ACC112 (cell line): ENCODE measurements around the gene HOXA7.
A peak's percentile ranks its signal among the peaks of the same experiment; 100 is the strongest.

Experiments used
- H2AFZ ChIP-seq: fragments of 200-600 bp; sonication (generic); one replicate; pipeline ENCODE4 v1.6.0; 2017; ENCODE audit warnings: antibody characterized with exemption, low read length; ENCODE audit not compliant: unreplicated experiment
- H3K27ac ChIP-seq: fragments of 200-600 bp; sonication (generic); 2 replicates; pipeline ENCODE4 v1.5.1; 2014; ENCODE audit warnings: low read depth, mild to moderate bottlenecking, antibody characterized with exemption, low read length, moderate library complexity
- H3K27me3 ChIP-seq: fragments of 200-600 bp; sonication (generic); 2 replicates; pipeline ENCODE4 v1.6.1; 2014; ENCODE audit warnings: mild to moderate bottlenecking, antibody characterized with exemption, low read length, moderate library complexity, mixed read lengths; ENCODE audit not compliant: insufficient read depth
- H3K36me3 ChIP-seq: fragments of 200-600 bp; sonication (generic); 2 replicates; pipeline ENCODE4 v1.6.1; 2016; ENCODE audit warnings: mild to moderate bottlenecking, antibody characterized with exemption, low read length, moderate library complexity, mixed read lengths; ENCODE audit not compliant: insufficient read depth
- H3K4me1 ChIP-seq: fragments of 200-600 bp; sonication (generic); one replicate; pipeline ENCODE4 v1.6.1; 2016; ENCODE audit warnings: low read length, mixed read lengths; ENCODE audit not compliant: insufficient read depth, unreplicated experiment, control insufficient read depth
- H3K4me3 ChIP-seq: fragments of 200-600 bp; sonication (generic); 2 replicates; pipeline ENCODE4 v1.5.1; 2014; ENCODE audit warnings: mild to moderate bottlenecking, low read depth, low read length
- H3K79me2 ChIP-seq: fragments of 200-600 bp; sonication (generic); one replicate; pipeline ENCODE4 v1.6.0; 2016; ENCODE audit warnings: low read length; ENCODE audit not compliant: control insufficient read depth, unreplicated experiment, insufficient read depth

HOXA7 gene

DNA sequence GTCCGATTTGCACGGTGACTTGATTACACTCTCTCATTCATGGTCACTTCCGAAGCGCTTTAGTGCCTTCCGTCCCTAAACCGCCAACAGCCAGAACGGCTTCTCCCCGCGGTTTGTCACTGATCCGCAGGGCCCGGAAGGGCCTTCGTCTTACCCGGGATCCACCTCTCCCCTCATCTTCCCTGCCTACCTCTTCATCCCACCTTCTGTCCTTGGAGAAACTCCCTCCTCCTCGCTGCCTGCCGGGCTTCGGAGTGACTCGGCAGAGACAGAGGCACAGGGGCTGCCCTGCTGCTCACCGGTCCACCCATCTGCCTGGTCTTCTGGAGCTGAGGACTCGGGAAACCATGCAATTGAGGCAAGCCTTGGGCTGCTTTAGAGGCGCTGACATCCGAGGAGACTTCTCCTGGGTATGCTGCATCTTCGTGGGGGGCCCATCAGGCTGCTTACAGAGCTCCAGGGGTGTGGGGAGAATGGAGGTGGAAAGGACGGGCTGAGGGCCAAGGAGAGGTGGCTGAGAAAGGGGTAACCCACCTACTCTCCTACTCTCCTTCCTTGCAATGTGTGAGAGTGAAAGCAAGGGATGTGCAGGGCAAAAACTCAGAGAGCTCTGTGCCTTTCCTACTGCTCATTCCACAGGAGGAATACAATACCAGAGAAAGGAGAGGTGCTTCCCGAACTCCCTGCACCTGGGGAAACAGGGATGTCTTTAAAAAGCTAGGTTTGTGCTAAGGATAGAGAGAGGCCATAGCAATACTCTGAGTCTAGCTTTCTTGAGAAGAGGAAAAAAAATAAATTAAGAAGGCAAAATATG lies 29.6 kb upstream of the HOXA7 start:
- Histone ChIP-seq H3K4me3 (no peak overlapping the region), H3K36me3 (no peaks in the 10 kb centered on the region), H3K4me1 (no peaks in the 10 kb centered on the region), H3K27me3 (peaks cover 93% of the 10 kb centered on the region), H3K79me2 (no peaks in the 10 kb centered on the region), H2AFZ (no peak overlapping the region), H3K27ac (no peak overlapping the region)

DNA sequence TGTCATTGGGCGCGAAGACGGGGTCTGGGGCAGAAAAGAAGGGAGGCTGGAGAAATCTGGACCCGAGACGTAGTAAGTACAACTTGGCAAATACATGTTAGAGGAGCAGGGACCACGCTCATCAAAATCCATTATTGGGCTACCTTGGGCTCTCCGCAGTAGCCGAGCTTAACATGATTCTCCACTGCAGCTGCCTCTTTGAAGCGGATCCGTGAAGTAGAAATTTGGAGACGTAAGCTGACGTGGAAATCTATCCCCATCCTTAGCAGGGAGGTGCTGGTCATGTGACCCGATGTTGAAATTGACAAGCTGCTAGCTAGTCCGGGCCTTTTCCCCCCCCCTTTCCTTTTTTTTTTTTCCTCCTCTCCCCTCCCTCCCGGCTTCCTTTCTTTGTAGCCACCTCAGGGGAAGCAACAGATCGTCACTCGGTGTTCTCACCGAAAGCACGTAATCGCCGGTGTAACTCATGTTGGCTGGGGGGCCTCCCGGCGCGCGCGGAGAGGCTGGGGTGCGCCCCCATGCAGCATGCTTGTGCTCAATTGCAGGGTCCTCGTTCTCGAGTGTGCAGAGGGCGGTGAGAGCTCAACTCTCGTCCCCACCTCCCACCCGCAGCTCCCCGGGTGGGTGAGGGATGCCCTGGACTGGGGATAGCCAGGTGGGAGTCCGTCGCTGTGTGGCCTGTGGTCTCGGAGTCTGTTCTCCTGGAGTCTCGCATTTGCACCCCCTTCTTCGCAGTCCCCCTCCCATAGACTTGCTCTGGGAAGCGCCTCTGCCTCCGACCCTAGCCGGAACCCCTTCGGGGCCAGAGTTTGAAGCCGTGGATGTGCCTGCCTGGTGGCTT lies 28.8 kb upstream of the HOXA7 start, which contains the start of gene HOXA11:
Gene HOXA11, minus strand, starts transcription at position 220 of the 841 bp plus-strand sequence. Its CDS starts 88 bp downstream, at position 132.
- H3K4me3 ChIP-seq: peak within 1 kb of the TSS; percentile 78

DNA sequence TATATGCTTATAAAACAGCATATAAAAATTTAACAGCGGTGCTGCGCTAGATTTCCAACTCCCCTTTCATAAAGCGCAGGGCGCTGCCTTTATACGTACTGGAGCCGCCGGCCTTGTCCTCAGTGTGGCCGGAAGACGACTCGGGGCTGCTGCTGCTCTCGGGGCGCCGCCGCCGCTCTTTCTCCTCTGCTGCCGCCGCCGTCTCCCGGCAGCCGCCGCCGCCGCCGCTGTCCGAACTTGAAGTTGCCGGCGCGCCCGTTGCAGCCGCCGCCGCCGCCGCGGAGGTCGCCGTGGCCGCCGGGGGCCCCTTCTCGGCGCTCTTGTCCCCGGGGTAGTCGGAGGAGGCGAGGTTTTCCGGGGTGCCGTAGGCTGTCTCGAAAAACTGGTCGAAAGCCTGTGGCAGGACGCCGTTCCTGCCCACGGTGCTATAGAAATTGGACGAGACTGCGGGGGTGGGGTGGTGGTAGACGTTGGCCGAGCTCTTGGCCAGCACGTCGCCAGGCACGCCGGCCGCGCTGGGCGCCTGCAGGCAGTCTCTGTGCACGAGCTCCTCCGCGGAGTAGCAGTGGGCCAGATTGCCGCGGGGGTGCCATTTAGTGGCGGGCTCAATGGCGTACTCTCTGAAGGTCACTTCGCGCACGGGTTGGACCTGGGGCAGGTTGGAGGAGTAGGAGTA lies 28.0 kb upstream of the HOXA7 start:
- Histone ChIP-seq H3K79me2 (no peaks in the 10 kb centered on the region), H3K36me3 (no peaks in the 10 kb centered on the region), H3K4me1 (peaks cover 2% of the 10 kb centered on the region), H3K4me3 (peak overlapping the region; percentile 78), H3K27me3 (peaks cover 90% of the 10 kb centered on the region), H2AFZ (peak overlapping the region; percentile 84), H3K27ac (no peak overlapping the region)

More for the DNA sequence above, 28.8 kb upstream of the HOXA7 start, which contains the start of gene HOXA11:
- H3K27me3 ChIP-seq: peaks cover 91% of the 10 kb centered on the region
- H3K79me2 ChIP-seq: no peaks in the 10 kb centered on the region
- no peaks in the 10 kb centered on the region for H3K4me1 ChIP-seq
- H2AFZ ChIP-seq: peak within 1 kb of the TSS; percentile 84
- H3K36me3 ChIP-seq: no peaks in the 10 kb centered on the region
- H3K27ac ChIP-seq: no peak within 1 kb of the TSS

DNA sequence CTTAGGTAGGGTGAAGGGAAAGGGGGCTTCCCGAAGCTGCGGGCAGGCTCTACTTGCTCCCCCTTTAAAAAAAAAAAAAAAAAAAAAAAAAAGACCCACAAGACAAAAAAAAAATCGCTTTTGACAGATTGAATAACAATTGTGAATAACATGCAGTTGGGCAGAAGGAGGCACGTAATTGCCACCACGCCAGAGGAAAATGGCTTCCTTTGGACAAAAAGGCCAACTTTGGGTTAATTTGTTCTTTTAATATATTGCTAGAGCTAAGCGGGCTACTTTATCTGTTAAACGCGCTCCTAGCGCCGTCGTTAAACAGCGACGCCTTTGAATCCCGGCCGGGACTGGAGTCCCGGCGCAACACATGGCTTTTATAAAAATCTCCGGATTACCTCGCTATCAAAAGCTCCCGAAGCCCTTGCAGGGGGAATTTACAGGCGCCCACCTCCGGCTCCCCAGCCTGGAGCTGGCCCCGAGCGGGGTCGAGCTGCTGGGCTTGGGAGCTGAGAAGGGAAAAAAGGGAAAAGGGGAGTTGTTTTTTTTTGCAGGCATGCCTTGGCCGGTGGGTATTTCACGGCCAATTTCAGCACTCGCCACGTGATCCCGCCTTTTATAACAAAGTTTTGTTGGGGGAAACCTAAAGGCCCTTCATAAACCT lies 27.3 kb upstream of the HOXA7 start:
- no peaks in the 10 kb centered on the region for H3K79me2 ChIP-seq
- H3K27me3 ChIP-seq: peaks cover 90% of the 10 kb centered on the region
- peak overlapping the region; percentile 84 for H2AFZ ChIP-seq
- H3K36me3 ChIP-seq: no peaks in the 10 kb centered on the region
- peaks cover 3% of the 10 kb centered on the region for H3K4me1 ChIP-seq
- no peak overlapping the region for H3K27ac ChIP-seq
- H3K4me3 ChIP-seq: peak overlapping the region; percentile 78

DNA sequence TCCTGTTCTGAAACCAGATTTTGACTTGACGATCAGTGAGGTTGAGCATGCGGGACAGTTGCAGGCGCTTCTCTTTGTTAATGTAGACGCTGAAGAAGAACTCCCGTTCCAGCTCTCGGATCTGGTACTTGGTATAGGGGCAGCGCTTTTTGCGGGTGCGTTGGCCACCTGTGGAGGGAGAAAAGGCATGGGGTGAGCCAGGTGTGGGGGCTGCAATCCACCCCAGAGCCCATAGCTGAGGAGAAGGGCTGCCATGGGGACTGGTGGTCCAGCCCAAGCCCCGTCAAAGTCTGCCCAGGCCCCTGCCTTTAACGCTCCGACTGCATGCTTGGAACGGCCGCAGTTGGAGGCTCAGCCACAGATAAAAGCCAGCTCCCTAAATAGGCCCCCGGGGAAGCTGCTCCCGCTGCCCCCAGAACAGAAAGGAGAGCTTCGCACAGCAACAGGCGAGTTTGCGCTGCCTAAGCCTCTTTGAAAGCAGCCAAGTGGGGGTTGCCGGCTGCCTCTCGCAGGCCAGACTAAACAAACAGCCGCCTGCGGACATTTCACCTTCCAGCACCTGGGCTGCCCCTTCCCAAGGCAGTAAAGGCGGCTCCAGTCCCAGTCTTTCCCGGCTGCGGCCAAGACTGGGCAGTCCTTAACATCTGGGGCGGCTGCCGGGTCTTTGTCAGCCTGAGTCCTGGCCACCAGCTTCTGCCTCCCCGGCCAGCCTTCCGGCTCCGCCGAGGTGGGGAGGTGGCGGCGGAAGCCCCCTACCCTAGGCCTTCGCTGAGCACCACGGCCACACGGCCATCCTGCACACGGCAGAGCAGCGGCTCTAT lies 26.6 kb upstream of the HOXA7 start:
- H3K27me3 ChIP-seq: peaks cover 90% of the 10 kb centered on the region
- peak overlapping the region; percentile 78 for H3K4me3 ChIP-seq
- no peak overlapping the region for H2AFZ ChIP-seq
- H3K4me1 ChIP-seq: peaks cover 3% of the 10 kb centered on the region
- H3K36me3 ChIP-seq: no peaks in the 10 kb centered on the region
- H3K79me2 ChIP-seq: no peaks in the 10 kb centered on the region
- H3K27ac ChIP-seq: no peak overlapping the region

DNA sequence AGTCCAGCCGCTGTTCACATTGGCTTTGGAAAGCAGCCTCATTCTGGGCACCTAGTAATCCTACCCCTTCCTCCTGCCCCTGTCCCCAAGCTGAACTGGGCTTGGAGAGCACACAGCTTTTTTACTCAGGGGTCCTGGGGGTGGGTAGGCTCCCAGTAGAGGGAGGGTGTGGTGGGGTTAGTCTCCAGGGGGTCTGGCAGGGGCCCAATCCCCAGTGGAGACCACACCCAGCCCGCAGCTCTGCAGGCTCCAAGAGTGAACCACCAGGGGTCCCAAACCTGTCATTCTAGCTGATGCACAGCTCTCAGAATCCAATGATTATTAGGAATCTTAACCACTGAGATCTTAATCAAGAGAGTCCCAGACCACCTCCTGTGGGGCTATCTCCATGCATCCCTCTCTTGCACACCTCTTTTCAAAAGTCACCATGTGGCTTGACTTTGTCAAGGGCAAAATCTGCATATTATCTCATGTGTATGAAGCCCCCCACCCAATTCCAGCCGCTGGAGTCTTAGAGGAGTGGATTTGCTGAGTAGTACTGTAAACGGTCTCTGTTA lies 25.9 kb upstream of the HOXA7 start:
- Histone ChIP-seq H3K4me1 (peaks cover 3% of the 10 kb centered on the region), H3K27ac (no peak overlapping the region), H3K4me3 (no peak overlapping the region), H3K79me2 (no peaks in the 10 kb centered on the region), H3K27me3 (peaks cover 88% of the 10 kb centered on the region), H3K36me3 (no peaks in the 10 kb centered on the region), H2AFZ (no peak overlapping the region)

DNA sequence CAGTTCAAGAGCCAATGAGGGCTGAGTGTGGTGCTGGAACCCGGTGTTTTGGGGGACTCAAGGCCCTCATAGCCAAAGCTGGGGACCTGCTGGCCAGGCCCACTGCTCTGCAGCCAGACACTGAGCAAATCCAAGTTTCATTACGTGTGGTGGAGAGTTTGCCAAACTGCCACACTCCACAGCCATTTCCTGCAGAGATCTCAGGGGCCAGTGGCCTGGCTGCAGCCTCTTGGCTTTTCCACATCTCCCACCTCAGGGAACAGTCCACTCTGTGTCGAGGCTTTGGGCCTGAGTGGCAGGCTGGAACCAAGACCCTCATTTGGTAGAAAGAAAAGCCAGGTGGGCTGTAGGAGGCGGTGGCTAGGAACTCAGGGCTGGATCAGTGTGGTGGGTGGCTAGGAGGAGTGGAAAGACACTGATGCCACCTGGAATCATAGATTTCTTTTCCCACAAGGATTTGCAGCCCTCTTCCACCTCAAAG lies 25.4 kb upstream of the HOXA7 start:
- no peak overlapping the region for H3K4me3 ChIP-seq
- peaks cover 85% of the 10 kb centered on the region for H3K27me3 ChIP-seq
- no peak overlapping the region for H2AFZ ChIP-seq
- no peak overlapping the region for H3K27ac ChIP-seq
- no peaks in the 10 kb centered on the region for H3K79me2 ChIP-seq
- H3K4me1 ChIP-seq: peaks cover 3% of the 10 kb centered on the region
- no peaks in the 10 kb centered on the region for H3K36me3 ChIP-seq

DNA sequence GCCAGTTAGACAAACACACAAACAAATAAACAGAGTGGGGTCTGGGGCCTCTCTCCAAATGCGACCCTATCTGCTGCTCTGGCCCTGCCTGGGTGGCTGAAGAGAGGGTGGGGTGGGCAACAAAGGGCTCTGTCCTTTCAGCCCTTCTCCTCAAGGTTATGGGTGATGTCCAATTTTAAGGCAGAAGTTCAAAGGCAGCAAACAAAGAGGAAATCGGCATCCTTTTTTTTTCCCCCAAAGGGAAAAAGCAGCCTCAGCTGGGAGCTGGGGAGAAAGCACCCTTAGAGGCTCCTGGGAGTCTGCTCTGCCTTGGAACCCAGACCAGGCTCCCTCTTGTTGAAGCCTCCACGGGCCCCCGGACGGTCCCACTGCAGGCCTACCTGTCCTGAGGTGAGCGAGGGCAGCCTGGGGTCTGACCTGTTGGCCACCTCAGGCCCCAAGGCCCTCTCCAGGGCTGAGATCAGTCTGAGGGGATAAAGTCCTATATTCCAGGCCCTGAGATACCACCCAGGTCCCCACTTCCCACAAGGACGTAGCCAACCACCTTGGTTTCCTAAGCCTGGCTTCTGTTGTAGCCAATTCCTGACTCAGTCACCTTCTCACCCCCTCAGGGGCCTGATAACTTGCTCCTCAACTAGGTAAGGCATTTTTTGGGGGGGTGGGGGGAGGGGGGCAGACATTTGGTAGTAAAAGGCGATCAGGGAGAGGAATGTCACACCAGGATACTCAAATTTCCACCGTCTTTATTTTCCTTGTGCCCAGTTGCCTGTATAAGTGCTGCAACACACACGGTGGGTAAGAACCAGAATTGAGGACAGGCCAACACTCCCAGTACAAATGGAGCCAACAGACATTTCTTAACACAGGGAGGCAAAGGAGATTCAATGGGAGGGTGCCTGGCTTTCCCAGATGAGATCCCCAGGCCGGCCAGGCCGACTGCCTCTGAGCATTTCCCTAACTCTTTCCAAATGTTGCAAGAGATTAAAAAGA lies 24.3 kb upstream of the HOXA7 start:
- H3K27me3 ChIP-seq: peaks cover 85% of the 10 kb centered on the region
- H3K4me3 ChIP-seq: no peak overlapping the region
- H2AFZ ChIP-seq: no peak overlapping the region
- no peaks in the 10 kb centered on the region for H3K36me3 ChIP-seq
- H3K79me2 ChIP-seq: no peaks in the 10 kb centered on the region
- H3K4me1 ChIP-seq: peaks cover 3% of the 10 kb centered on the region
- H3K27ac ChIP-seq: no peak overlapping the region
